ENCODE data around the gene NABP2.

Gene NABP2

DNA sequence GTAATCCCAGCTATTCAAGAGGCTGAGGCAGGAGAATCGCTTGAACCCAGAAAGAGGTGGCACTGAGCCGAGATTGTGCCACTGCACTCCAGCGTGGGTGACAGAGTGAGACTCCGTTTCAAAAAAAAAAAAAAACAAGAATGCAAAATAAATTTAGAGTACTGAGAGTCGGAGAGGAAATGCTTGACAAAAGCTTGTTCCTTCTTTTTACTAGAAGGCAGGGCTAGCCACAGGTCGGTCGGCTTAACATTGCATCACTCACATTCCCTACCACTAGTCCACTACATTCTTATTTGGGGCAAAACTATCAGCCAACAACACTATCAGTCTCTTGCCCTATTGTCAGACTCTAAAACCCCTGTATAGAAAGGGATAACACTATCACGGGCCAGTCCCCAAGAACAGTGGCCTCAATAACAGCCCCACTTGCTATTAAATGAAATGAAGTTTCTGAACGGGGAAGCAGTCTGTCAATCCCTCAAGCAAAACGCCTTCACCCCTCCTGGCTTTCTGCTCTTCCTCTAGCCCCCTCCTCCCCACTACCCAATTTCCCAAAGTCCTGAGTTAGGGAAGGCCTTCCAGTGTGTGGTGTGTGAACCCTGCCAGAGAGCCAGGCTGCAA lies 3.4 kb upstream of the NABP2 start:
- CTCF ChIA-PET = interaction anchor here (0.7 to 3.9 kb wide), 13 partner anchors 8 to 374 kb away, joined by 3 to 44 read pairs (median 11); partner anchors contain the start of genes ANKRD52 and ZC3H10

DNA sequence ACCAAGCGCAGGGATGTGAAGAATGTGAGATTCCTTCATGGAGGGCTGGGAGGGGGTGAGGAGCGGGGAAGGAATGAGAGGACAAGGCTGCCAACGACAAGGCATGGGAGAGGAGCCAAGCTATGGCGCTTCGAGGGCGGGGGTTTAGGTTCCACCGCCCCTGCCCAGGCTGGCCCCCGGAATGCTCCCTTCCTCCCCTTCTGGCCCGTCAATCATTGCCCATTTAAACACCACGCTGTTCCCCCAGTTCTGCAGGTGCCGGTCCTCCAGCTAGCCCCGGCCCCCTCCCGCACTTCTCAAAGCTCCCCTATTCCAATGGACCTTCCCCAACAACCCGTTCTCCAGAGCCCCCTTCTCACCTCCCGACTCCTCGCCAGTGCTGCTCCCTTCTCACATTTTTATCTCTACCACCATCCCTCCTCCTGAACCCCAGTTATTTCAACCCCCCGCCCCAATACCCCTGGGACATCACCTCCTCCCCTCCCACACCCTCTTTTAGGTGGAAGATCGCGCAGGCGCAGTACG lies 2.8 kb upstream of the NABP2 start:
- TF ChIP-seq CTCF (IDR thresholded peaks at IDR 0.05; ENCODE audit: control extremely low read depth, extremely low read depth, low read depth, missing control alignments) = no peak
- ChIA-PET POLR2A (interaction anchor here (0.5 to 1.8 kb wide), 12 partner anchors 9 to 480 kb away, joined by 3 to 8 read pairs (median 4); partner anchors contain the start of genes RAB5B, SMARCC2 and STAT2), CTCF (interaction anchor here (0.9 to 3.9 kb wide), 26 partner anchors 8 to 483 kb away, joined by 3 to 44 read pairs (median 6); partner anchors contain the start of genes ANKRD52, CNPY2, COQ10A and SMARCC2)
- DNase-seq (ENCODE audit: extremely low spot score) = peak; percentile 39

More for the DNA sequence above, 3.4 kb upstream of the NABP2 start:
- DNase-seq (ENCODE audit: extremely low spot score) = no peak
- POLR2A ChIA-PET = interaction anchor here (0.6 to 1.8 kb wide), 5 partner anchors 31 to 479 kb away, joined by 3 to 7 read pairs (median 6); partner anchors contain the start of genes SMARCC2 and STAT2
- no peak for TF ChIP-seq CTCF (IDR thresholded peaks at IDR 0.05; ENCODE audit: control extremely low read depth, extremely low read depth, low read depth, missing control alignments)

DNA sequence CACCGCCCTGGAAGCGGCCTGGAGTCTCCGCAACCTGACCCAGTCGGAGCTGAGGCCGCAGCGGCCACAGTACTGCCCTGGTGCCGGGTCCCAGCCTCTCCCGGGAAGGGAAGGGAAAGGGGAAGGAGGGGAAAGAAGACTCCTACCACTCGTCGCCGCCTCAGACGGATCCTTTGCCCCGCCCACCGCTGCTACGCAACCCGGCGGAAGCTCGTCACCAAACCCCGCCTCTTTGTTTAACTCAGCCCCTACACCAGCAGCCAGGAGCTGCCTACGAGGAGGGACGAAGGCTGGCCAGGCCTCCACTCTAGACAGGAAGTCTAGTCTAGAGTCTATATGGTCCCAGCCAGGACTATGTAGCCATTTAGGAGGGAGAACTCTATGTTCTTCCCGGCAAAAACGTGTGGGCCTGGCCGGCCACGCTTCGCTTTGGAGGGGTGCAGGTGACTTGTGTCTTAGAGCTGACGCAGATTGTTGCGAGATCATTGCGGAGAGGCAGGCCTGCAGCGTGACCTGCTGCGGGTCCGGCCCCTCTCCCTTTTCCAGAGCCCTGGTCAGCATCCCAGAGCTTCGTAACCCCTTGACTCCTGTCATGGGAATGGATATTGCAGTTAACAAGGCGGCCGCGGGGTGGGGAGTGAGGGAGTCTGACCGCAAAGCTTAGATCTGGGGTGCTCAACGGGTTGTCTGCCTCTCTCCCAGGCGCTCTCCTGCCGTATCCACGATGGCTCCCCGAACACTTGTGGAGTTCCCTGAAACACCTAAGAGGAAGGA lies 2.2 kb upstream of the NABP2 start, which contains the start of gene RNF41:
Gene RNF41, minus strand, starts transcription at position 166 of the 774 bp plus-strand sequence. CDS start 7,875 bp downstream, outside the sequence.
- ChIA-PET CTCF (interaction anchor here (0.8 to 3.9 kb wide), 36 partner anchors 9 to 483 kb away, joined by 3 to 44 read pairs (median 4); partner anchors contain the start of genes ANKRD52, CNPY2, COQ10A and ERBB3), POLR2A (interaction anchor here (0.5 to 1.8 kb wide), 12 partner anchors 9 to 448 kb away, joined by 3 to 9 read pairs (median 4); partner anchors contain the start of genes RAB5B, SMARCC2, STAT2 and ZC3H10)
- no peak for TF ChIP-seq CTCF (IDR thresholded peaks at IDR 0.05; ENCODE audit: control extremely low read depth, extremely low read depth, low read depth, missing control alignments)
- peak; percentile 97 for DNase-seq (ENCODE audit: extremely low spot score)

DNA sequence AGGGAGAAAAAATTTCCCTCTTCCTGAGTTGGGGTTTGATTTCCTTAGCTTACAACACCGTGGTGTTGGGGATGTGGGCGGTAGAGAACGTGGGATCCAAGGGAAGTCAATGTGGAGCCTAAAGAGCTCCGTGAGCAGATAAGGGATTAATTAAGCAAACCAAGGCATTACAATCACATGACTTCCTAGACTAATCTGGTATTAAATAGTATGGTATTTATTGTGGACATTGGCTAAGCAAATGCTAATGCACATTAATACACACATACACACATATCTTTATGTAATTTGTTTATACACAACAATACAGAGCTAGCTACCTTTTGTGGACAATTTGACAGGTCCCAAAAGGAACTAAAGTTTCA lies 1.6 kb upstream of the NABP2 start:
- DNase-seq (ENCODE audit: extremely low spot score) = no peak

DNA sequence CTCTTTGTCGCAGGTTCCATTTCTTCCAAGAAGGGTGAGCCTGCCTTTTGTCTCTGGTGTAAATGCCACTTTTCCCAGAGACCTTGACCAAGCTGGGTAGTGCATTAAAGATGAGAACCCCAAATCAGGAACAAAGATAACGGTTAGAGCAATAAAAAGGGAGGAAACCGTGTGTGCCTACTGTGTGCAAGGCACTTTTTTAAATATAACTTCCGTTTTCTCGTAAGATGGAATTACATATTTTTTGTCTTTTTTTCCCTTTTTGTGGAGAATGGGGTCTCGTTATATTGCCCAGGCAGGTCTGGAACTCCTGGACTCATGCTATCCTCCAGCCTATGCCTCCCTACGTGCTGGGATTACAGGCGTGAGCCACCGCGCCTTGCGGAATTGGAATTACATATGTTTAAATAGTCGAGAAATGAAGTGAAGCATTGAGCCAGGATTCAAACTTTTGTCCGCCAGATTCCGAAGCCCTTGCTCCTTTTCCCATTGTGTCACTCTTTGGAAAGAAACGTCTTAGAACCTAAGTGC lies 506 bp upstream of the NABP2 start:
- DNase-seq (ENCODE audit: extremely low spot score) = no peak
- ChIA-PET CTCF (interaction anchor here (1.7 to 3.9 kb wide), 10 partner anchors 9 to 485 kb away, joined by 3 to 44 read pairs (median 14); partner anchors contain the start of genes SMARCC2, TIMELESS and ZC3H10), POLR2A (no interaction called here)
- no peak for TF ChIP-seq CTCF (IDR thresholded peaks at IDR 0.05; ENCODE audit: control extremely low read depth, extremely low read depth, low read depth, missing control alignments)

More for the DNA sequence above, 1.6 kb upstream of the NABP2 start:
- no peak for TF ChIP-seq CTCF (IDR thresholded peaks at IDR 0.05; ENCODE audit: control extremely low read depth, extremely low read depth, low read depth, missing control alignments)
- CTCF ChIA-PET = interaction anchor here (0.8 to 3.9 kb wide), 32 partner anchors 10 to 484 kb away, joined by 3 to 44 read pairs (median 5); partner anchors contain the start of genes ANKRD52, COQ10A, ERBB3 and ESYT1
- POLR2A ChIA-PET = interaction anchor here (0.7 to 1.8 kb wide), 5 partner anchors 16 to 283 kb away, joined by 3 to 9 read pairs (median 4); partner anchors contain the start of genes STAT2 and ZC3H10
